ENCODE results near the gene ANAPC2. TPM values are rescaled to one million over a fixed set of nuclear protein-coding genes. Genes with fewer than 3 reads are reported as not detected.
A peak's percentile ranks its signal among the peaks of the same experiment; 100 is the strongest.

ANAPC2 gene
- total RNA-seq, 1 experiment from 2014 or later: 80.9 TPM

DNA sequence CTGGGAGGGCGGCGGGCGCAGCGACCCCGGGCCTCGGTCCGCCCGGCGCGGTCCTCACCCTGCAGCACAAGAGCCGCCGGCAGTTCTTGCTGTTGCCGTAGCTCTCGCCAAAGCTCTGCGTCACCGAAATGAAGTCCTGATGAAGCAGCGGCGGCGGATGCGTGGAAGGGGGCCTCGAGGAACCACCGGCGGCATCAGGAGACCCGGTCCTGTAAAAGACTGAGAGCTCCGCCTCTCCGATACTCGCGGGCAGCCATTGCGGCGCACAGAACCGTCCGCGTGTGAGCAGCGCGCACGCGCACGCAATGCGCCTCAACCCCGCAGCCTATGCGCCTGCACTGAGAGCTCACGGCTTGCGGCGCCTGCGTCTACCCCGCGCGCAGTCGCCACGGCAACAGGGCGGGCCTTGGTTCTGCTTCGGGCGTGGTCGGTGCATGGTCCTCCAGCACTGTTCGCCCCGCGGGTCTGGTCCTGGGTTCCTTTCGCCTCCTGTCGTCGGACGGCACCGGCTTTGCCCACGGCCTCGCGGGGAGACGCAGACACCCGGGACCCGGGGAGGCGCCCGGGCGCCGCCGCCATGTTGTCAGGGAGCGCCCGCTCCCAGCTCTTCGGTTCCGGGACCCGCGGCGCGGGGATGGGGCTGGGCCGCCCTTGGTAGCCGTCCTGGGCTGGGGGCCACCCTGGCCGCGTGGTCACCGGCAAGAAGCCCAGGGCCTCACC is 58.7 kb downstream of the ANAPC2 start:
- ChIA-PET POLR2A (interaction anchor here (1.0 to 1.6 kb wide), 8 partner anchors 9 to 519 kb away, joined by 3 to 9 read pairs (median 6); partner anchors contain the start of genes GRIN1, MAN1B1, TPRN and TUBB4B), CTCF (interaction anchor here (0.7 to 3.1 kb wide), 29 partner anchors 8 to 185 kb away, joined by 3 to 31 read pairs (median 7); partner anchors contain the start of genes ANAPC2, CYSRT1, DPP7 and FBXW5)
- H3K4me3 Mint-ChIP-seq: peak overlapping the region; percentile 78
- no peaks in the 10 kb centered on the region for H3K9me3 Mint-ChIP-seq
- ATAC-seq: peak; percentile 96
- H3K27ac Mint-ChIP-seq: no peak overlapping the region
- H3K36me3 Mint-ChIP-seq: no peaks in the 10 kb centered on the region
- DNase-seq (ENCODE audit: low spot score): peak; percentile 87
- H3K27me3 Mint-ChIP-seq (ENCODE audit: low read depth): peaks cover 23% of the 10 kb centered on the region
- peaks cover 14% of the 10 kb centered on the region for H3K4me1 Mint-ChIP-seq
- no peak; the same call in 1 of the 2 replicates for TF ChIP-seq MLX (CRISPR knock-in tag; IDR thresholded peaks at IDR 0.05)
- TF ChIP-seq PRRX2 (CRISPR knock-in tag; IDR thresholded peaks at IDR 0.05): 0 out of 2 replicates have a peak, but pooled peaks have one; percentile 55
- TF ChIP-seq ETV6 (CRISPR knock-in tag; IDR thresholded peaks at IDR 0.05): peak; percentile 90
- TF ChIP-seq, protein P1, sequence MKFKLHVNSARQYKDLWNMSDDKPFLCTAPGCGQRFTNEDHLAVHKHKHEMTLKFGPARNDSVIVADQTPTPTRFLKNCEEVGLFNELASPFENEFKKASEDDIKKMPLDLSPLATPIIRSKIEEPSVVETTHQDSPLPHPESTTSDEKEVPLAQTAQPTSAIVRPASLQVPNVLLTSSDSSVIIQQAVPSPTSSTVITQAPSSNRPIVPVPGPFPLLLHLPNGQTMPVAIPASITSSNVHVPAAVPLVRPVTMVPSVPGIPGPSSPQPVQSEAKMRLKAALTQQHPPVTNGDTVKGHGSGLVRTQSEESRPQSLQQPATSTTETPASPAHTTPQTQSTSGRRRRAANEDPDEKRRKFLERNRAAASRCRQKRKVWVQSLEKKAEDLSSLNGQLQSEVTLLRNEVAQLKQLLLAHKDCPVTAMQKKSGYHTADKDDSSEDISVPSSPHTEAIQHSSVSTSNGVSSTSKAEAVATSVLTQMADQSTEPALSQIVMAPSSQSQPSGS (CRISPR knock-in tag; IDR thresholded peaks at IDR 0.05; ENCODE audit: borderline replicate concordance, low read depth): no peak
- TF ChIP-seq GRHL2 (CRISPR knock-in tag; IDR thresholded peaks at IDR 0.05; ENCODE audit: insufficient replicate concordance, severe bottlenecking): no peak
- TF ChIP-seq NFATC4 (CRISPR knock-in tag; IDR thresholded peaks at IDR 0.05): no peak
- TF ChIP-seq JUN (CRISPR knock-in tag; IDR thresholded peaks at IDR 0.05): no peak
- TF ChIP-seq NFE2L1 (CRISPR knock-in tag; IDR thresholded peaks at IDR 0.05): peak; percentile 74; the same call in 1 of the 2 replicates
- TF ChIP-seq AR (CRISPR knock-in tag; IDR thresholded peaks at IDR 0.05): no peak
- TF ChIP-seq USF1 (CRISPR knock-in tag; IDR thresholded peaks at IDR 0.05): peak; percentile 49; the same call in 1 of the 2 replicates
- peak; percentile 72 for TF ChIP-seq FOXP1 (CRISPR knock-in tag; IDR thresholded peaks at IDR 0.05; ENCODE audit: borderline replicate concordance)
- peak; percentile 92 for TF ChIP-seq MYBL2 (CRISPR knock-in tag; IDR thresholded peaks at IDR 0.05)
- TF ChIP-seq JAZF1 (CRISPR knock-in tag; IDR thresholded peaks at IDR 0.05): no peak
- TF ChIP-seq, protein P2, sequence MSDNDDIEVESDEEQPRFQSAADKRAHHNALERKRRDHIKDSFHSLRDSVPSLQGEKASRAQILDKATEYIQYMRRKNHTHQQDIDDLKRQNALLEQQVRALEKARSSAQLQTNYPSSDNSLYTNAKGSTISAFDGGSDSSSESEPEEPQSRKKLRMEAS (CRISPR knock-in tag; IDR thresholded peaks at IDR 0.05): peak; percentile 75
- TF ChIP-seq MXD4 (CRISPR knock-in tag; IDR thresholded peaks at IDR 0.05; ENCODE audit: borderline replicate concordance): no peak
- no peak for TF ChIP-seq ZNF416 (CRISPR knock-in tag; IDR thresholded peaks at IDR 0.05)
- TF ChIP-seq SP1 (CRISPR knock-in tag; conservative IDR thresholded peaks at IDR 0.05): peak; percentile 66; the same call in 1 of the 2 replicates
- TF ChIP-seq HMGXB4 (CRISPR knock-in tag; IDR thresholded peaks at IDR 0.05): peak; percentile 87
- 0 out of 2 replicates have a peak, but pooled peaks have one; percentile 18 for TF ChIP-seq USF2 (CRISPR knock-in tag; IDR thresholded peaks at IDR 0.05)
- 0 out of 2 replicates have a peak, but pooled peaks have one; percentile 49 for TF ChIP-seq IRF2 (CRISPR knock-in tag; IDR thresholded peaks at IDR 0.05; ENCODE audit: borderline replicate concordance, low read depth)
- TF ChIP-seq, protein P3, sequence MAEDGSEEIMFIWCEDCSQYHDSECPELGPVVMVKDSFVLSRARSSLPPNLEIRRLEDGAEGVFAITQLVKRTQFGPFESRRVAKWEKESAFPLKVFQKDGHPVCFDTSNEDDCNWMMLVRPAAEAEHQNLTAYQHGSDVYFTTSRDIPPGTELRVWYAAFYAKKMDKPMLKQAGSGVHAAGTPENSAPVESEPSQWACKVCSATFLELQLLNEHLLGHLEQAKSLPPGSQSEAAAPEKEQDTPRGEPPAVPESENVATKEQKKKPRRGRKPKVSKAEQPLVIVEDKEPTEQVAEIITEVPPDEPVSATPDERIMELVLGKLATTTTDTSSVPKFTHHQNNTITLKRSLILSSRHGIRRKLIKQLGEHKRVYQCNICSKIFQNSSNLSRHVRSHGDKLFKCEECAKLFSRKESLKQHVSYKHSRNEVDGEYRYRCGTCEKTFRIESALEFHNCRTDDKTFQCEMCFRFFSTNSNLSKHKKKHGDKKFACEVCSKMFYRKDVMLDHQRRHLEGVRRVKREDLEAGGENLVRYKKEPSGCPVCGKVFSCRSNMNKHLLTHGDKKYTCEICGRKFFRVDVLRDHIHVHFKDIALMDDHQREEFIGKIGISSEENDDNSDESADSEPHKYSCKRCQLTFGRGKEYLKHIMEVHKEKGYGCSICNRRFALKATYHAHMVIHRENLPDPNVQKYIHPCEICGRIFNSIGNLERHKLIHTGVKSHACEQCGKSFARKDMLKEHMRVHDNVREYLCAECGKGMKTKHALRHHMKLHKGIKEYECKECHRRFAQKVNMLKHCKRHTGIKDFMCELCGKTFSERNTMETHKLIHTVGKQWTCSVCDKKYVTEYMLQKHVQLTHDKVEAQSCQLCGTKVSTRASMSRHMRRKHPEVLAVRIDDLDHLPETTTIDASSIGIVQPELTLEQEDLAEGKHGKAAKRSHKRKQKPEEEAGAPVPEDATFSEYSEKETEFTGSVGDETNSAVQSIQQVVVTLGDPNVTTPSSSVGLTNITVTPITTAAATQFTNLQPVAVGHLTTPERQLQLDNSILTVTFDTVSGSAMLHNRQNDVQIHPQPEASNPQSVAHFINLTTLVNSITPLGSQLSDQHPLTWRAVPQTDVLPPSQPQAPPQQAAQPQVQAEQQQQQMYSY (CRISPR knock-in tag; IDR thresholded peaks at IDR 0.05): peak; percentile 79
- 0 out of 2 replicates have a peak, but pooled peaks have one; percentile 9 for TF ChIP-seq NR2C2 (CRISPR knock-in tag; IDR thresholded peaks at IDR 0.05)

Measured in WTC11 (cell line).